Ishikawa (cell line): Measurements from ENCODE around the gene PCMTD2.

ENCODE experiments used
- CEBPB ChIP-seq: IDR thresholded peaks from 2 replicates; pipeline ENCODE4 v1.6.1; 2012
- CREB1 ChIP-seq: IDR thresholded peaks from 2 replicates; pipeline ENCODE4 v1.6.1; 2012; ENCODE audit warnings: low read depth
- EGR1 ChIP-seq: IDR thresholded peaks from 2 replicates; pipeline ENCODE4 v1.6.1; 2012
- EP300 ChIP-seq: IDR thresholded peaks from 2 replicates; pipeline ENCODE4 v1.6.1; 2012; ENCODE audit warnings: borderline replicate concordance
- FOXM1 ChIP-seq: IDR thresholded peaks from 2 replicates; pipeline ENCODE4 v1.6.1; 2012; ENCODE audit warnings: low read depth, borderline replicate concordance
- NFIC ChIP-seq: IDR thresholded peaks from 2 replicates; pipeline ENCODE4 v1.6.1; 2012
- RAD21 ChIP-seq: IDR thresholded peaks from 2 replicates; pipeline ENCODE4 v1.6.1; 2012; ENCODE audit warnings: low read depth
- REST ChIP-seq: IDR thresholded peaks from 2 replicates; pipeline ENCODE4 v1.6.1; 2012; ENCODE audit warnings: low read depth, mild to moderate bottlenecking
- TAF1 ChIP-seq: IDR thresholded peaks from 2 replicates; pipeline ENCODE4 v1.6.1; 2012; ENCODE audit warnings: low read depth, mild to moderate bottlenecking
- TCF12 ChIP-seq: IDR thresholded peaks from 2 replicates; pipeline ENCODE4 v1.6.1; 2012; ENCODE audit warnings: low read depth
- TEAD4 ChIP-seq: IDR thresholded peaks from 2 replicates; pipeline ENCODE4 v1.6.1; 2012
- YY1 ChIP-seq: IDR thresholded peaks from 2 replicates; pipeline ENCODE4 v1.6.1; 2012; ENCODE audit warnings: low read depth
- ZBTB7A ChIP-seq: IDR thresholded peaks from 2 replicates; pipeline ENCODE4 v1.6.1; 2012; ENCODE audit warnings: low read depth
- TF ChIP-seq, protein P1 (sequence below): IDR thresholded peaks from 2 replicates; pipeline ENCODE4 v1.6.1; 2012
- TF ChIP-seq, protein P2 (sequence below): IDR thresholded peaks from 2 replicates; pipeline ENCODE4 v1.6.1; 2012

PCMTD2 gene

GRCh38 chr20:64253443-64253842, 2.1 kb upstream of the PCMTD2 start:
- TF ChIP-seq CREB1 = no peak
- TF ChIP-seq TAF1 = no peak
- TF ChIP-seq FOXM1 = no peak
- TF ChIP-seq RAD21 = no peak
- no peak for TF ChIP-seq TCF12
- TF ChIP-seq REST = no peak
- TF ChIP-seq NFIC = no peak
- TF ChIP-seq ZBTB7A = no peak
- no peak for TF ChIP-seq EGR1
- TF ChIP-seq CEBPB = no peak
- TF ChIP-seq, protein P1, sequence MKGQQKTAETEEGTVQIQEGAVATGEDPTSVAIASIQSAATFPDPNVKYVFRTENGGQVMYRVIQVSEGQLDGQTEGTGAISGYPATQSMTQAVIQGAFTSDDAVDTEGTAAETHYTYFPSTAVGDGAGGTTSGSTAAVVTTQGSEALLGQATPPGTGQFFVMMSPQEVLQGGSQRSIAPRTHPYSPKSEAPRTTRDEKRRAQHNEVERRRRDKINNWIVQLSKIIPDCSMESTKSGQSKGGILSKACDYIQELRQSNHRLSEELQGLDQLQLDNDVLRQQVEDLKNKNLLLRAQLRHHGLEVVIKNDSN = no peak
- no peak for TF ChIP-seq YY1
- TF ChIP-seq TEAD4 = no peak
- no peak for TF ChIP-seq EP300
- TF ChIP-seq, protein P2, sequence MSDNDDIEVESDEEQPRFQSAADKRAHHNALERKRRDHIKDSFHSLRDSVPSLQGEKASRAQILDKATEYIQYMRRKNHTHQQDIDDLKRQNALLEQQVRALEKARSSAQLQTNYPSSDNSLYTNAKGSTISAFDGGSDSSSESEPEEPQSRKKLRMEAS = no peak

- no peak for TF ChIP-seq ZBTB7A
- TF ChIP-seq EGR1 = no peak
- no peak for TF ChIP-seq YY1
- no peak for TF ChIP-seq TAF1
- TF ChIP-seq, protein P2 = no peak
- TF ChIP-seq FOXM1 = no peak
- TF ChIP-seq CEBPB = no peak
- no peak for TF ChIP-seq CREB1
- TF ChIP-seq, protein P1 = no peak
- no peak for TF ChIP-seq TCF12
- TF ChIP-seq NFIC = no peak
- no peak for TF ChIP-seq RAD21
Observed at GRCh38 chr20:64254156-64254555, 1.4 kb upstream of the PCMTD2 start.

GRCh38 chr20:64254571-64255360, 782 bp upstream of the PCMTD2 start:
- TF ChIP-seq CREB1 = no peak
- TF ChIP-seq RAD21 = no peak
- no peak for TF ChIP-seq CEBPB
- no peak for TF ChIP-seq REST
- no peak for TF ChIP-seq TAF1
- no peak for TF ChIP-seq YY1
- TF ChIP-seq, protein P1 = no peak
- no peak for TF ChIP-seq FOXM1
- TF ChIP-seq ZBTB7A = no peak
- no peak for TF ChIP-seq TCF12
- TF ChIP-seq EGR1 = no peak
- no peak for TF ChIP-seq NFIC
- TF ChIP-seq, protein P2 = no peak
- TF ChIP-seq EP300 = no peak
- TF ChIP-seq TEAD4 = no peak

DNA sequence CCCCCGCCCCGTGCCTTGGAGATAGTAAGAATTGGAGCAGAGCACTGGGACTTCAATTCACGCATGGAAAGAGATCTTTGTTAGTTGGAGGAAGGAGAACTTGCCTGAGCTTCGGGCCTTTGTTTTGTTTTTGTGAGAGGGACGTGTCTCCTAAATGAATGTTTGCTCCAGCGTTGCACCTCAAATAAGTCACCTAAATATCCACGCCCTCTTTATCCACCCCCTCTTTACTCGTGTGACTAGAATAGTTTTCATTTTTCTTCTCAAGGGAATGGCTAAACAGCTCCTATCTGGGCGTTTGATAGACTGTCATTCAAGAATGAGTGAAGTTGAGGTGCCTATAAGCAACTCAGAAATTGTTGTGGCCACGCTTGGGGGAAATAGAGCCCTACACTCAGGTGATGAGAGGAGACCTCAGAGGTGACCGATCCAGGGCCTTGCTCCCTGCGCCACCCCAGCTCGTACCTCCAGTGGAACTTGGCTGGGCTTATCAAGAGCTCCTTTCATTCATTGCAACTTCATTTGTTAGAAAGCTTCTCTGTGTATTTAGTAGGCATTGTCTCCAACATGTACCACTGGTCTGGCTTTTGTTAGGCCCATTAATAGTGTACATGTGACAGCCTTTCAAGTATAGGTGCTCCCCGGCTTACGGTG, 861 bp downstream of the PCMTD2 start:
- TF ChIP-seq RAD21 (no peak), EGR1 (no peak), ZBTB7A (no peak), NFIC (no peak), CREB1 (no peak), REST (no peak), TAF1 (no peak), EP300 (no peak), TCF12 (no peak), CEBPB (no peak), YY1 (no peak), TEAD4 (no peak)
- TF ChIP-seq, protein P1 = no peak
- TF ChIP-seq, protein P2 = no peak
